Right ventricle myocardium inferior (tissue), 1 donor: Measurements from ENCODE around the gene ANO2. TPM values are rescaled to one million over a fixed set of nuclear protein-coding genes. Genes with fewer than 3 reads are reported as not detected.

Source experiments
- ATAC-seq: fragments of 200-7000 bp; cut with Tn5 transposase; one replicate; pipeline ENCODE4 v1.9.1; 2020; ENCODE audit warnings: mild to moderate bottlenecking, moderate library complexity
- DNase-seq: peaks from one replicate; pipeline ENCODE4 v3.0.0; 2021; ENCODE audit errors: missing footprints
- intact Hi-C: fragments of 100-400 bp; cut with DNase I; formaldehyde crosslinking; loops from one replicate; pipeline ENCODE4 v1.11.0; 2022
- total RNA-seq: library from RNA; stranded (reverse); fragmentation: NEBNext Ultra II Directional; extraction: Animal tissue kit (Norgen Biotek cat#: 25700); gene quantifications from one replicate; pipeline ENCODE4 v1.2.1, GENCODE V29; 2021
- donor health status: DM: no; HTN: yes; CAD: no; lungs with severe emphysema.

ANO2 gene
- total RNA-seq, 1 donor from 2014 or later, result 19.5 TPM

- DNase-seq (no peak), ATAC-seq (no peak)
- intact Hi-C loops, result no loop called here
These were observed 317.9 kb downstream of the ANO2 start for GRCh38 chr12:5627053-5627630.

- no peak for DNase-seq
- ATAC-seq, result no peak
- intact Hi-C loops, result no loop called here
These were observed 318.9 kb downstream of the ANO2 start for GRCh38 chr12:5626151-5626550.

- ATAC-seq, result no peak
- intact Hi-C loops, result no loop called here
- no peak for DNase-seq
These were observed 320.4 kb downstream of the ANO2 start for GRCh38 chr12:5624486-5625272.

GRCh38 chr12:5623411-5623810, 321.6 kb downstream of the ANO2 start:
- intact Hi-C loops, result no loop called here
- ATAC-seq (no peak), DNase-seq (no peak)

- DNase-seq (no peak), ATAC-seq (no peak)
- intact Hi-C loops, result no loop called here
These were observed 322.8 kb downstream of the ANO2 start for GRCh38 chr12:5622280-5622679.

- DNase-seq (no peak), ATAC-seq (no peak)
- intact Hi-C loops, result no loop called here
These were observed 323.7 kb downstream of the ANO2 start for GRCh38 chr12:5621329-5621728.

- ATAC-seq (no peak), DNase-seq (no peak)
- intact Hi-C loops, result no loop called here
These were observed 324.2 kb downstream of the ANO2 start for GRCh38 chr12:5620896-5621295.

- ATAC-seq (peak; percentile 61), DNase-seq (no peak)
- intact Hi-C loops, result no loop called here
These were observed 325.4 kb downstream of the ANO2 start for GRCh38 chr12:5619628-5620027.

GRCh38 chr12:5616854-5617253, 328.2 kb downstream of the ANO2 start:
- no peak for DNase-seq
- intact Hi-C loops, result no loop called here
- no peak for ATAC-seq

GRCh38 chr12:5615760-5616159, 329.3 kb downstream of the ANO2 start:
- ATAC-seq, result no peak
- intact Hi-C loops, result no loop called here
- no peak for DNase-seq

GRCh38 chr12:5614256-5614655, 330.8 kb downstream of the ANO2 start:
- intact Hi-C loops, result no loop called here
- ATAC-seq (no peak), DNase-seq (no peak)

- DNase-seq (no peak), ATAC-seq (no peak)
- intact Hi-C loops, result no loop called here
These were observed 332.3 kb downstream of the ANO2 start for GRCh38 chr12:5612556-5613410.

GRCh38 chr12:5611162-5611561, 333.9 kb downstream of the ANO2 start:
- DNase-seq (no peak), ATAC-seq (no peak)
- intact Hi-C loops, result no loop called here

GRCh38 chr12:5599378-5599777, 345.7 kb downstream of the ANO2 start:
- intact Hi-C loops, result no loop called here
- DNase-seq (no peak), ATAC-seq (no peak)

- no peak for ATAC-seq
- intact Hi-C loops, result no loop called here
- DNase-seq, result no peak
These were observed 351.1 kb downstream of the ANO2 start for GRCh38 chr12:5593998-5594397.

GRCh38 chr12:5593086-5593485, 352.0 kb downstream of the ANO2 start:
- no peak for DNase-seq
- intact Hi-C loops, result no loop called here
- no peak for ATAC-seq

- ATAC-seq, result no peak
- intact Hi-C loops, result no loop called here
- DNase-seq, result no peak
These were observed 352.7 kb downstream of the ANO2 start for GRCh38 chr12:5592310-5592709.

- DNase-seq (no peak), ATAC-seq (no peak)
- intact Hi-C loops, result no loop called here
These were observed 354.7 kb downstream of the ANO2 start for GRCh38 chr12:5590316-5590715.

- intact Hi-C loops, result no loop called here
- ATAC-seq (no peak), DNase-seq (no peak)
These were observed 356.0 kb downstream of the ANO2 start for GRCh38 chr12:5589054-5589453.

- intact Hi-C loops, result no loop called here
- no peak for ATAC-seq
- DNase-seq, result no peak
These were observed 356.5 kb downstream of the ANO2 start for GRCh38 chr12:5588591-5588990.
